ENCODE data around the gene ALAD.

- TF ChIP-seq CTCF (IDR thresholded peaks at IDR 0.05 in 4 of 5, conservative IDR thresholded peaks at IDR 0.05 in 1 of 5) (no peak), POLR2A (IDR thresholded peaks at IDR 0.05) (no peak)
Measured at GRCh38 chr9:113341712-113342410, 59.2 kb downstream of the ALAD start.

Measured in gastrocnemius medialis (tissue), 4 donors.